ENCODE data around the gene OR14K1. TPM values are rescaled to one million over a fixed set of nuclear protein-coding genes. Genes with fewer than 3 reads are reported as not detected.

The OR14K1 gene, protein sequence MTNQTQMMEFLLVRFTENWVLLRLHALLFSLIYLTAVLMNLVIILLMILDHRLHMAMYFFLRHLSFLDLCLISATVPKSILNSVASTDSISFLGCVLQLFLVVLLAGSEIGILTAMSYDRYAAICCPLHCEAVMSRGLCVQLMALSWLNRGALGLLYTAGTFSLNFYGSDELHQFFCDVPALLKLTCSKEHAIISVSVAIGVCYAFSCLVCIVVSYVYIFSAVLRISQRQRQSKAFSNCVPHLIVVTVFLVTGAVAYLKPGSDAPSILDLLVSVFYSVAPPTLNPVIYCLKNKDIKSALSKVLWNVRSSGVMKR
- total RNA-seq = not detected in 2 replicates

DNA sequence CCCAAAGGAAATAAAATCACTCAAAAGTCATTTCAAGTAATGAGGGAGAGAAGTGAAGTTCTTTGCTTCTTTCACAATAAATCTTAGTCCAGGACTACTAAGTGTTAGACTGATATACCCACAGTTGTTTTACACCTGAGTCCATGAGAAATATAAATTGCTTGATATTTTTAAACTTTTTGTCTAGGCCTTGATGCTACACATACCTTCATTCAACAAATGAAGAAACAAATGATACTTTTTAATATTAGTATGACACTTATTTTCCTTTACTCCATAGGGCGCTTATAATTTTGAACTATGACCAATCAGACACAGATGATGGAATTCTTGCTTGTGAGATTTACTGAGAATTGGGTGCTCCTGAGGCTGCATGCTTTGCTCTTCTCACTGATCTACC is at the start of gene OR14K1:
Gene OR14K1, plus strand, starts transcription at position 301 of the 400 bp plus-strand sequence. Its CDS starts 0 bp downstream, at position 301.

DNA sequence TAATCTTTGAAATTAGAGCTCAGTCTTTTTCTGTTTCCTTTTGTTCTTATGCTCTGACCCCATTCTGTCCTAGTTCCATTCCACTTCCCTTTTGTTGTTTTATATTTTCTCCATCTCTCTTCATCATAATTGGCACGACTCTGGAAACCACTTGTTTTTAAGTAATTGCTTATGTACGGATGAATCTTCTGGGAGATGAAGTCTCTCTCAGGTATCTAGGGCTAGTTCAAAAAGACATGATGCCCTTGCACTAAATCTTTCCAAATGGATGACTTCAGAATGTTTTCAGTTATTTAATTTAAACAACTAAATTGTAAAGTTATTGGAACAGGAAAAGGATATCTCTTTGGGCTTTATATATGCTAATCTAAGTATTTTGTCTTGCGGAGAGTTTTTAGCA is 21.9 kb upstream of the OR14K1 start, which contains the start of gene OR6F1:
Gene OR6F1, minus strand, starts transcription at position 101 of the 400 bp plus-strand sequence. CDS start 3,891 bp downstream, outside the sequence.

DNA sequence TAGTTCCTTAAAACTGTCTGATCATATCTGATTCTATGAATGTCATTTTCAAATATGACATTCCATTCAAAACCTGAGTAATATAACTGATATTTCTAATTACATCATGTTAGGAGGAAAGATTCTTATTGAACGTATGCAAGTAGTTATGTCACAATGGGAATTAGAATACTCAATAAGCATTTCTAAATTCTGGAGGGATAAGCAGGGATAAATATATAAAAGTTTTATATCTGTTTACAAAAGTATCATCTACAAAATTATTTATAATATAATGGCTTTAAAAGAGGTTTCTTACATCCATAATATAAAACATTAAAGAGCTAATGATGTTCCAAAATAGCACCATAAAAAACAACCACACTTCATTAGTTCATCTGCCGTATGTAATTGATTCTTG is 9.6 kb downstream of the OR14K1 start, which contains the start of gene OR14A2:
Gene OR14A2, minus strand, starts transcription at position 101 of the 400 bp plus-strand sequence.

DNA sequence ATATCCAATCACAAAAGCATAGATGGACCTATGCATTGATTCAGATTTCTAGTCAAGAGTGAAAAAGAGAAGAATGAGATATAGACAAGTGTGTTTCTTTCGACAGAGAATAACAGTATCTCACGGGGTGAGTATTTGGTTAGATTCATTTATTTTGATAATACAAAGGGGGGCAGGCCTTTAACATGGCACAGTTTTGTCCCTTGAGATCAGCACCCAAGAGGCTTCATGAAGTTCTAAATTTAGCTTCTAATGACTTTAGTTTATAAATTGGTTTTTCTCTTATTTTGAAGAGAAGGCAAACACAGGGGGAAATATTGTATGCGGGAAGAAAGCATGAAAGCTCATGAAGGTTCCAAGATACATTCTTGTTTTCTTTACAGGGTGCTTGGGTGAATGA is 22.0 kb downstream of the OR14K1 start, which contains the start of gene OR1C1:
Gene OR1C1, minus strand, starts transcription at position 101 of the 400 bp plus-strand sequence. CDS start 2,150 bp downstream, outside the sequence.

Other genes starting within 250 kb of the OR14K1 start
- gene OR2C3, start 202.2 kb upstream of the OR14K1 start, total RNA-seq = not detected in 2 replicates
- gene GCSAML, start 189.5 kb upstream of the OR14K1 start, total RNA-seq = not detected in 2 replicates
- gene OR2G2, start 150.3 kb upstream of the OR14K1 start, total RNA-seq = not detected in 2 replicates
- gene OR2G3, start 133.0 kb upstream of the OR14K1 start, total RNA-seq = not detected in 2 replicates
- not detected in 2 replicates for gene OR13G1, start 58.9 kb upstream of the OR14K1 start, total RNA-seq
- not detected in 2 replicates for gene OR6F1, start 22.0 kb upstream of the OR14K1 start, total RNA-seq
- gene OR14A2, start 9.5 kb downstream of the OR14K1 start, total RNA-seq = not detected in 2 replicates
- gene OR1C1, start 21.9 kb downstream of the OR14K1 start, total RNA-seq = not detected in 2 replicates
- gene OR14A16, start 85.5 kb downstream of the OR14K1 start, total RNA-seq = not detected in 2 replicates
- gene OR11L1, start 103.3 kb downstream of the OR14K1 start, total RNA-seq = not detected in 2 replicates
- not detected in 2 replicates for gene TRIM58, start 118.6 kb downstream of the OR14K1 start, total RNA-seq
- not detected in 2 replicates for gene OR2W3, start 157.0 kb downstream of the OR14K1 start, total RNA-seq
- not detected in 2 replicates for gene OR2T8, start 181.6 kb downstream of the OR14K1 start, total RNA-seq
- gene OR2AJ1, start 186.3 kb downstream of the OR14K1 start, total RNA-seq = not detected in 2 replicates
- gene OR2L8, start 210.2 kb downstream of the OR14K1 start, total RNA-seq = not detected in 2 replicates
- gene OR2AK2, start 226.6 kb downstream of the OR14K1 start, total RNA-seq = not detected in 2 replicates